D341Med (cell line): Measurements from ENCODE around the gene PTPRJ.

ENCODE experiments used
- DNase-seq: peaks from one replicate; pipeline ENCODE4 v3.0.0; 2012; ENCODE audit warnings: low spot score

Gene PTPRJ

GRCh38 chr11:48040830-48041444 lies 60.6 kb downstream of the PTPRJ start:
- no peak for DNase-seq

- no peak for DNase-seq
Measured at GRCh38 chr11:48041877-48042695, 61.7 kb downstream of the PTPRJ start.

- no peak for DNase-seq
Measured at GRCh38 chr11:48043111-48043990, 63.0 kb downstream of the PTPRJ start.

- DNase-seq, result no peak
Measured at GRCh38 chr11:48043991-48044512, 63.7 kb downstream of the PTPRJ start.

- DNase-seq, result no peak
Measured at GRCh38 chr11:48044577-48044976, 64.2 kb downstream of the PTPRJ start.

GRCh38 chr11:48045536-48045935 lies 65.2 kb downstream of the PTPRJ start:
- DNase-seq, result no peak

GRCh38 chr11:48047616-48048015 lies 67.3 kb downstream of the PTPRJ start:
- no peak for DNase-seq

GRCh38 chr11:48049036-48049435 lies 68.7 kb downstream of the PTPRJ start:
- no peak for DNase-seq

GRCh38 chr11:48050304-48050703 lies 69.9 kb downstream of the PTPRJ start:
- DNase-seq, result no peak

GRCh38 chr11:48051217-48051830 lies 71.0 kb downstream of the PTPRJ start:
- no peak for DNase-seq

- no peak for DNase-seq
Measured at GRCh38 chr11:48052183-48053044, 72.1 kb downstream of the PTPRJ start.

GRCh38 chr11:48054994-48055291 lies 74.6 kb downstream of the PTPRJ start:
- DNase-seq, result no peak

GRCh38 chr11:48055292-48056132 lies 75.2 kb downstream of the PTPRJ start:
- DNase-seq, result no peak

- no peak for DNase-seq
Measured at GRCh38 chr11:48056325-48057183, 76.2 kb downstream of the PTPRJ start.

GRCh38 chr11:48058064-48058463 lies 77.7 kb downstream of the PTPRJ start:
- DNase-seq, result no peak

GRCh38 chr11:48058788-48059187 lies 78.4 kb downstream of the PTPRJ start:
- no peak for DNase-seq

- no peak for DNase-seq
Measured at GRCh38 chr11:48062649-48063048, 82.3 kb downstream of the PTPRJ start.

GRCh38 chr11:48063424-48063978 lies 83.1 kb downstream of the PTPRJ start:
- no peak for DNase-seq

GRCh38 chr11:48064306-48064705 lies 83.9 kb downstream of the PTPRJ start:
- no peak for DNase-seq
